ENCODE data around the gene ACAD9.
"Not testable (repeated sequence)": the region's sequence is repeated elsewhere in the genome, so short reads cannot be mapped to it uniquely, and the experiment has no call there.

The ACAD9 gene

GRCh38 chr3:128861491-128861890 lies 17.9 kb upstream of the ACAD9 start:
- Histone ChIP-seq H3K4me2 (ENCODE audit: low read length, poor library complexity, severe bottlenecking) (no peak overlapping the region), H2BK120ac (ENCODE audit: low read depth, low read length) (no peak overlapping the region), H4K8ac (ENCODE audit: low read length) (no peak overlapping the region), H3K4ac (ENCODE audit: low read depth in 1 of 2, low read length in 2 of 2) (no peak overlapping the region), H3K18ac (ENCODE audit: low read depth in 1 of 2, low read length in 2 of 2) (no peak overlapping the region), H3K9me3 (ENCODE audit: control insufficient read depth, low read length) (peaks cover 31% of the 10 kb centered on the region), H3K27ac (ENCODE audit: low read length, poor library complexity, severe bottlenecking) (no peak overlapping the region), H3K23ac (ENCODE audit: low read length in 2 of 2) (no peak overlapping the region), H2AK5ac (ENCODE audit: low read length, severe bottlenecking) (no peak overlapping the region), H4K91ac (ENCODE audit: low read length) (peak overlapping the region; percentile 8), H3K4me1 (ENCODE audit: control insufficient read depth, insufficient read depth, low read depth, low read length) (no peaks in the 10 kb centered on the region), H3K79me1 (replicated peaks; ENCODE audit: low read length, poor library complexity, severe bottlenecking) (no peaks in the 10 kb centered on the region), H2BK12ac (ENCODE audit: low read length in 2 of 2) (no peak overlapping the region), H3K9ac (ENCODE audit: low read length) (no peak overlapping the region), H3K4me3 (ENCODE audit: insufficient read depth in 1 of 2, low read depth in 1 of 2, low read length in 2 of 2) (no peak overlapping the region), H3K36me3 (ENCODE audit: control insufficient read depth in 1 of 2, insufficient read depth in 2 of 2, low read depth in 1 of 2, low read length in 2 of 2) (no peaks in the 10 kb centered on the region), H2BK5ac (ENCODE audit: low read depth, low read length, poor library complexity, severe bottlenecking) (no peak overlapping the region), H3K14ac (ENCODE audit: low read length in 2 of 2) (no peak overlapping the region), H2BK15ac (ENCODE audit: low read depth, poor library complexity, severe bottlenecking) (no peak overlapping the region), H2AFZ (ENCODE audit: low read depth, low read length) (no peak overlapping the region), H3K27me3 (ENCODE audit: control insufficient read depth in 1 of 2, insufficient read depth in 1 of 2, low read length in 2 of 2) (no peaks in the 10 kb centered on the region)
- no peak for DNase-seq
- WGBS, result 76% methylated on average over 6 of the region's 6 CpGs

- Histone ChIP-seq H3K4me3 (ENCODE audit: insufficient read depth in 1 of 2, low read depth in 1 of 2, low read length in 2 of 2) (no peak overlapping the region), H2AFZ (ENCODE audit: low read depth, low read length) (no peak overlapping the region), H4K91ac (ENCODE audit: low read length) (no peak overlapping the region), H3K9me3 (ENCODE audit: control insufficient read depth, low read length) (peaks cover 24% of the 10 kb centered on the region), H2AK5ac (ENCODE audit: low read length, severe bottlenecking) (no peak overlapping the region), H3K9ac (ENCODE audit: low read length) (no peak overlapping the region), H3K4ac (ENCODE audit: low read depth in 1 of 2, low read length in 2 of 2) (no peak overlapping the region), H3K4me2 (ENCODE audit: low read length, poor library complexity, severe bottlenecking) (no peak overlapping the region), H4K8ac (ENCODE audit: low read length) (no peak overlapping the region), H3K79me1 (replicated peaks; ENCODE audit: low read length, poor library complexity, severe bottlenecking) (no peaks in the 10 kb centered on the region), H3K14ac (ENCODE audit: low read length in 2 of 2) (no peak overlapping the region), H3K23ac (ENCODE audit: low read length in 2 of 2) (no peak overlapping the region), H3K27me3 (ENCODE audit: control insufficient read depth in 1 of 2, insufficient read depth in 1 of 2, low read length in 2 of 2) (no peaks in the 10 kb centered on the region), H2BK15ac (ENCODE audit: low read depth, poor library complexity, severe bottlenecking) (no peak overlapping the region), H3K27ac (ENCODE audit: low read length, poor library complexity, severe bottlenecking) (no peak overlapping the region), H2BK120ac (ENCODE audit: low read depth, low read length) (no peak overlapping the region), H2BK5ac (ENCODE audit: low read depth, low read length, poor library complexity, severe bottlenecking) (no peak overlapping the region), H3K18ac (ENCODE audit: low read depth in 1 of 2, low read length in 2 of 2) (no peak overlapping the region), H3K36me3 (ENCODE audit: control insufficient read depth in 1 of 2, insufficient read depth in 2 of 2, low read depth in 1 of 2, low read length in 2 of 2) (no peaks in the 10 kb centered on the region), H3K4me1 (ENCODE audit: control insufficient read depth, insufficient read depth, low read depth, low read length) (peaks cover 1% of the 10 kb centered on the region), H2BK12ac (ENCODE audit: low read length in 2 of 2) (no peak overlapping the region)
- WGBS, result 57% methylated on average over 1 of the region's 3 CpGs
- DNase-seq, result no peak
Measured at GRCh38 chr3:128863560-128863959, 15.9 kb upstream of the ACAD9 start.

GRCh38 chr3:128864351-128864811 lies 15.0 kb upstream of the ACAD9 start:
- H2AK5ac ChIP-seq (ENCODE audit: low read length, severe bottlenecking), result no peak overlapping the region
- no peak overlapping the region for H2BK12ac ChIP-seq (ENCODE audit: low read length in 2 of 2)
- no peak overlapping the region for H3K9ac ChIP-seq (ENCODE audit: low read length)
- no peak for DNase-seq
- H2AFZ ChIP-seq (ENCODE audit: low read depth, low read length), result no peak overlapping the region
- no peaks in the 10 kb centered on the region for H3K27me3 ChIP-seq (ENCODE audit: control insufficient read depth in 1 of 2, insufficient read depth in 1 of 2, low read length in 2 of 2)
- H3K4me2 ChIP-seq (ENCODE audit: low read length, poor library complexity, severe bottlenecking), result no peak overlapping the region
- H3K18ac ChIP-seq (ENCODE audit: low read depth in 1 of 2, low read length in 2 of 2), result no peak overlapping the region
- 93% methylated on average over 11 of the region's 11 CpGs for WGBS
- H3K4ac ChIP-seq (ENCODE audit: low read depth in 1 of 2, low read length in 2 of 2), result no peak overlapping the region
- no peak overlapping the region for H2BK5ac ChIP-seq (ENCODE audit: low read depth, low read length, poor library complexity, severe bottlenecking)
- no peak overlapping the region for H3K27ac ChIP-seq (ENCODE audit: low read length, poor library complexity, severe bottlenecking)
- H4K91ac ChIP-seq (ENCODE audit: low read length), result no peak overlapping the region
- no peaks in the 10 kb centered on the region for H3K36me3 ChIP-seq (ENCODE audit: control insufficient read depth in 1 of 2, insufficient read depth in 2 of 2, low read depth in 1 of 2, low read length in 2 of 2)
- H3K79me1 ChIP-seq (replicated peaks; ENCODE audit: low read length, poor library complexity, severe bottlenecking), result no peaks in the 10 kb centered on the region
- H3K23ac ChIP-seq (ENCODE audit: low read length in 2 of 2), result no peak overlapping the region
- H3K4me1 ChIP-seq (ENCODE audit: control insufficient read depth, insufficient read depth, low read depth, low read length), result peaks cover 1% of the 10 kb centered on the region
- no peak overlapping the region for H3K14ac ChIP-seq (ENCODE audit: low read length in 2 of 2)
- no peak overlapping the region for H4K8ac ChIP-seq (ENCODE audit: low read length)
- no peak overlapping the region for H2BK15ac ChIP-seq (ENCODE audit: low read depth, poor library complexity, severe bottlenecking)
- H2BK120ac ChIP-seq (ENCODE audit: low read depth, low read length), result no peak overlapping the region
- H3K4me3 ChIP-seq (ENCODE audit: insufficient read depth in 1 of 2, low read depth in 1 of 2, low read length in 2 of 2), result no peak overlapping the region
- peaks cover 16% of the 10 kb centered on the region for H3K9me3 ChIP-seq (ENCODE audit: control insufficient read depth, low read length)

- H3K4me3 ChIP-seq (ENCODE audit: insufficient read depth in 1 of 2, low read depth in 1 of 2, low read length in 2 of 2); H2BK5ac ChIP-seq (ENCODE audit: low read depth, low read length, poor library complexity, severe bottlenecking); H3K18ac ChIP-seq (ENCODE audit: low read depth in 1 of 2, low read length in 2 of 2); H3K4me2 ChIP-seq (ENCODE audit: low read length, poor library complexity, severe bottlenecking); H3K4me1 ChIP-seq (ENCODE audit: control insufficient read depth, insufficient read depth, low read depth, low read length); H3K9me3 ChIP-seq (ENCODE audit: control insufficient read depth, low read length); H3K23ac ChIP-seq (ENCODE audit: low read length in 2 of 2); H2AFZ ChIP-seq (ENCODE audit: low read depth, low read length); H3K36me3 ChIP-seq (ENCODE audit: control insufficient read depth in 1 of 2, insufficient read depth in 2 of 2, low read depth in 1 of 2, low read length in 2 of 2); H2BK120ac ChIP-seq (ENCODE audit: low read depth, low read length); H3K27ac ChIP-seq (ENCODE audit: low read length, poor library complexity, severe bottlenecking); H3K14ac ChIP-seq (ENCODE audit: low read length in 2 of 2); H2BK12ac ChIP-seq (ENCODE audit: low read length in 2 of 2); H4K8ac ChIP-seq (ENCODE audit: low read length); H3K79me1 ChIP-seq (replicated peaks; ENCODE audit: low read length, poor library complexity, severe bottlenecking); H2BK15ac ChIP-seq (ENCODE audit: low read depth, poor library complexity, severe bottlenecking); H3K4ac ChIP-seq (ENCODE audit: low read depth in 1 of 2, low read length in 2 of 2); H4K91ac ChIP-seq (ENCODE audit: low read length); H2AK5ac ChIP-seq (ENCODE audit: low read length, severe bottlenecking); H3K27me3 ChIP-seq (ENCODE audit: control insufficient read depth in 1 of 2, insufficient read depth in 1 of 2, low read length in 2 of 2): not testable (repeated sequence)
- H3K9ac ChIP-seq (ENCODE audit: low read length), result peak overlapping the region; percentile 36
- 80% methylated on average over 16 of the region's 25 CpGs for WGBS
- peak; percentile 36 for DNase-seq
Measured at GRCh38 chr3:128864849-128865804, 14.3 kb upstream of the ACAD9 start.
